ENCODE data around the gene SUMO4. TPM values are rescaled to one million over a fixed set of nuclear protein-coding genes. Genes with fewer than 3 reads are reported as not detected.

The SUMO4 gene
- total RNA-seq, 6 donors from 2014 or later = 1.9 to 8.4 (median 3.5) TPM

DNA sequence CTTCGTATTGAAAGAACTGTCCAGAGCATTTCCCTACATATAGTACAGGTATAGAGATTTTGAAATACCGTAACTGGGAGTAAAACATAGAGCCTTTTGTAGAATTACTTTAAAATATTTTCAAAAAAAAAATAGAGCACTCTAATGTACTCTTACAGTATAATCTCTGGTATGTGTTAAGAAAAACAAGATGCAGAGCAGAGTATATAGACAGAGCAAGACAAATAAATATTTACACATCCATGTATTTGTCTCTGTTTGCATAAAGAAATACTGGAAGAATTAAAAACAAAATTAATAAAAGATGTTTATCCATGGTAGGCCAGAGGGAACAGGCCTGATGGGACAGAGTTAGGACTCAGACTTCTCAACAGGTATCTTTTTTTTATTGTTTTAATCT, 28.0 kb upstream of the SUMO4 start:
- Histone ChIP-seq H3K4me1 (peaks cover 0 to 4% (median 0%) of the 10 kb centered on the region in 4 donors), H3K27me3 (no peaks in the 10 kb centered on the region), H3K36me3 (peaks cover 0 to 11% (median 0%) of the 10 kb centered on the region in 4 donors), H3K9me3 (no peaks in the 10 kb centered on the region), H3K27ac (no peak overlapping the region), H3K4me3 (no peak overlapping the region)
- no peak for ATAC-seq (ENCODE audit: low FRiP score in 2 of 2)
- WGBS, 2 donors = 50 to 77% methylated on average over 2 of the region's 2 CpGs
- no peak for DNase-seq
- TF ChIP-seq, protein P1, sequence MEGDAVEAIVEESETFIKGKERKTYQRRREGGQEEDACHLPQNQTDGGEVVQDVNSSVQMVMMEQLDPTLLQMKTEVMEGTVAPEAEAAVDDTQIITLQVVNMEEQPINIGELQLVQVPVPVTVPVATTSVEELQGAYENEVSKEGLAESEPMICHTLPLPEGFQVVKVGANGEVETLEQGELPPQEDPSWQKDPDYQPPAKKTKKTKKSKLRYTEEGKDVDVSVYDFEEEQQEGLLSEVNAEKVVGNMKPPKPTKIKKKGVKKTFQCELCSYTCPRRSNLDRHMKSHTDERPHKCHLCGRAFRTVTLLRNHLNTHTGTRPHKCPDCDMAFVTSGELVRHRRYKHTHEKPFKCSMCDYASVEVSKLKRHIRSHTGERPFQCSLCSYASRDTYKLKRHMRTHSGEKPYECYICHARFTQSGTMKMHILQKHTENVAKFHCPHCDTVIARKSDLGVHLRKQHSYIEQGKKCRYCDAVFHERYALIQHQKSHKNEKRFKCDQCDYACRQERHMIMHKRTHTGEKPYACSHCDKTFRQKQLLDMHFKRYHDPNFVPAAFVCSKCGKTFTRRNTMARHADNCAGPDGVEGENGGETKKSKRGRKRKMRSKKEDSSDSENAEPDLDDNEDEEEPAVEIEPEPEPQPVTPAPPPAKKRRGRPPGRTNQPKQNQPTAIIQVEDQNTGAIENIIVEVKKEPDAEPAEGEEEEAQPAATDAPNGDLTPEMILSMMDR (IDR thresholded peaks at IDR 0.05) = no peak

- H3K27ac ChIP-seq = no peak overlapping the region
- H3K4me3 ChIP-seq = no peak overlapping the region
- no peaks in the 10 kb centered on the region for H3K4me1 ChIP-seq
- peaks cover 4 to 21% (median 6%) of the 10 kb centered on the region in 4 donors for H3K36me3 ChIP-seq
- no peaks in the 10 kb centered on the region for H3K27me3 ChIP-seq
- DNase-seq (no peak), ATAC-seq (ENCODE audit: low FRiP score in 2 of 2) (no peak)
- H3K9me3 ChIP-seq = no peaks in the 10 kb centered on the region
- WGBS, 2 donors = 97 to 98% methylated on average over 2 of the region's 2 CpGs
- no peak for TF ChIP-seq POLR2A (IDR thresholded peaks at IDR 0.05)
- TF ChIP-seq EP300 (IDR thresholded peaks at IDR 0.05) = no peak
- no peak for TF ChIP-seq POLR2AphosphoS5 (IDR thresholded peaks at IDR 0.05)
- TF ChIP-seq, protein P1 (IDR thresholded peaks at IDR 0.05) = no peak
These were observed 26.6 kb upstream of the SUMO4 start for GRCh38 chr6:149373511-149373910.

DNA sequence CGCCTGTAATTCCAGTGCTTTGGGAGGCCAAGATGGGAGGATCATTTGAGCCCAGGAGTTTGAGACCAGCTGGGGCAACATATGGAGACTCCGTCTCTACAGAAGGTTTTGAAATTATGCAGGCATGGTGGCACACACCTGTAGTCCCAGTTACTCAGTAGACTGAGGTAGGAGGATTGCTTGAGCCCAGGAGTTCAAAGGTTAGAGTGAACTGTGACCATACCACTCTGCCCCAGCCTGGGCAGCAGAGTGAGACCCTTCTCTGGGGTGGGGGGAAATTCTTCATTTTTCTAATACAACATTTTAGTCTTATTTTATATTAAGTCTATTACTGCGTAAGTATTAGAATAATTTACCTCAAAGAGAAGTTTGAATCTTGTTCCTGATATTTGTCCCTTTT, 20.1 kb upstream of the SUMO4 start:
- Histone ChIP-seq H3K4me3 (no peak overlapping the region), H3K9me3 (no peaks in the 10 kb centered on the region), H3K27ac (no peak overlapping the region), H3K4me1 (no peaks in the 10 kb centered on the region), H3K27me3 (no peaks in the 10 kb centered on the region), H3K36me3 (peaks cover 11 to 47% (median 22%) of the 10 kb centered on the region in 4 donors)
- no peak for ATAC-seq (ENCODE audit: low FRiP score in 2 of 2)
- DNase-seq = no peak
- TF ChIP-seq POLR2AphosphoS5 (IDR thresholded peaks at IDR 0.05) (no peak), EP300 (IDR thresholded peaks at IDR 0.05) (no peak)
- WGBS, 2 donors = 96 to 100% methylated on average over 3 of the region's 3 CpGs

- DNase-seq (no peak), ATAC-seq (ENCODE audit: low FRiP score in 2 of 2) (no peak)
- TF ChIP-seq EP300 (IDR thresholded peaks at IDR 0.05) = no peak
- no peak for TF ChIP-seq POLR2A (IDR thresholded peaks at IDR 0.05)
- TF ChIP-seq, protein P1 (IDR thresholded peaks at IDR 0.05) = no peak
- TF ChIP-seq POLR2AphosphoS5 (IDR thresholded peaks at IDR 0.05) = no peak
- H3K27ac ChIP-seq = no peak overlapping the region
- no peaks in the 10 kb centered on the region for H3K9me3 ChIP-seq
- no peaks in the 10 kb centered on the region for H3K4me1 ChIP-seq
- H3K4me3 ChIP-seq = no peak overlapping the region
- peaks cover 11 to 51% (median 22%) of the 10 kb centered on the region in 4 donors for H3K36me3 ChIP-seq
- no peaks in the 10 kb centered on the region for H3K27me3 ChIP-seq
These were observed 19.5 kb upstream of the SUMO4 start for GRCh38 chr6:149380523-149380922.

- no peak for TF ChIP-seq EP300 (IDR thresholded peaks at IDR 0.05)
- TF ChIP-seq POLR2A (IDR thresholded peaks at IDR 0.05) = no peak
- TF ChIP-seq, protein P1 (IDR thresholded peaks at IDR 0.05) = no peak
- TF ChIP-seq POLR2AphosphoS5 (IDR thresholded peaks at IDR 0.05) = no peak
- WGBS, 2 donors = 93 to 94% methylated on average over 4 of the region's 4 CpGs
- Histone ChIP-seq H3K4me3 (no peak overlapping the region), H3K36me3 (peaks cover 7 to 45% (median 18%) of the 10 kb centered on the region in 4 donors), H3K4me1 (no peaks in the 10 kb centered on the region), H3K27me3 (no peaks in the 10 kb centered on the region), H3K27ac (no peak overlapping the region), H3K9me3 (no peaks in the 10 kb centered on the region)
- no peak for ATAC-seq (ENCODE audit: low FRiP score in 2 of 2)
- DNase-seq = no peak
These were observed 16.7 kb upstream of the SUMO4 start for GRCh38 chr6:149383371-149383770.
